GM19468 (cell line): ENCODE results near the gene ISCA2.
A peak's percentile ranks its signal among the peaks of the same experiment; 100 is the strongest.
"Not testable (repeated sequence)": the region's sequence is repeated elsewhere in the genome, so short reads cannot be mapped to it uniquely, and the experiment has no call there.

Experiments
- ATAC-seq: cut with Tn5 transposase; IDR thresholded peaks from one replicate; pipeline ENCODE4 v1.9.1; 2021; ENCODE audit warnings: mild to moderate bottlenecking, moderate library complexity, moderate number of reproducible peaks; ENCODE audit not compliant: unreplicated experiment; ENCODE audit errors: extremely low read depth

Gene ISCA2

GRCh38 chr14:74493343-74494261 lies at the start of gene ISCA2:
Gene ISCA2 (plus strand): TSS chr14:74493765. CDS start chr14:74493775, 10 bp downstream.
- peak; percentile 79 for ATAC-seq

- ATAC-seq: no peak
These were observed 48.7 kb upstream of the ISCA2 start for GRCh38 chr14:74444866-74445265.

GRCh38 chr14:74454397-74454796 lies 39.2 kb upstream of the ISCA2 start:
- ATAC-seq: not testable (repeated sequence)

GRCh38 chr14:74456684-74457564 lies 36.6 kb upstream of the ISCA2 start:
- no peak for ATAC-seq

GRCh38 chr14:74457565-74457895 lies 36.0 kb upstream of the ISCA2 start:
- ATAC-seq: no peak

- ATAC-seq: no peak
These were observed 34.1 kb upstream of the ISCA2 start for GRCh38 chr14:74459289-74459946.

- no peak for ATAC-seq
These were observed 33.6 kb upstream of the ISCA2 start for GRCh38 chr14:74459976-74460375.

- ATAC-seq: no peak
These were observed 30.6 kb upstream of the ISCA2 start for GRCh38 chr14:74462993-74463392.

GRCh38 chr14:74463697-74464096 lies 29.9 kb upstream of the ISCA2 start:
- no peak for ATAC-seq

GRCh38 chr14:74464785-74465184 lies 28.8 kb upstream of the ISCA2 start:
- ATAC-seq: no peak

GRCh38 chr14:74465335-74465734 lies 28.2 kb upstream of the ISCA2 start:
- ATAC-seq: no peak

- ATAC-seq: no peak
These were observed 25.1 kb upstream of the ISCA2 start for GRCh38 chr14:74468513-74468912.

- ATAC-seq: no peak
These were observed 23.7 kb upstream of the ISCA2 start for GRCh38 chr14:74469548-74470518.

GRCh38 chr14:74472601-74473000 lies 21.0 kb upstream of the ISCA2 start:
- ATAC-seq: no peak

- no peak for ATAC-seq
These were observed 19.2 kb upstream of the ISCA2 start for GRCh38 chr14:74474376-74474775.

GRCh38 chr14:74475678-74476077 lies 17.9 kb upstream of the ISCA2 start:
- no peak for ATAC-seq

- no peak for ATAC-seq
These were observed 17.5 kb upstream of the ISCA2 start for GRCh38 chr14:74476107-74476506.

- no peak for ATAC-seq
These were observed 17.0 kb upstream of the ISCA2 start for GRCh38 chr14:74476607-74477006.

GRCh38 chr14:74478996-74479635 lies 14.4 kb upstream of the ISCA2 start:
- ATAC-seq: no peak
